Epidermal melanocyte (primary cell): ENCODE results near the gene CSGALNACT2.

Experiments
- DNase-seq: peaks from one replicate; pipeline ENCODE4 v3.0.0; 2011; ENCODE audit warnings: low spot score; ENCODE audit not compliant: insufficient read length

Gene CSGALNACT2

DNA sequence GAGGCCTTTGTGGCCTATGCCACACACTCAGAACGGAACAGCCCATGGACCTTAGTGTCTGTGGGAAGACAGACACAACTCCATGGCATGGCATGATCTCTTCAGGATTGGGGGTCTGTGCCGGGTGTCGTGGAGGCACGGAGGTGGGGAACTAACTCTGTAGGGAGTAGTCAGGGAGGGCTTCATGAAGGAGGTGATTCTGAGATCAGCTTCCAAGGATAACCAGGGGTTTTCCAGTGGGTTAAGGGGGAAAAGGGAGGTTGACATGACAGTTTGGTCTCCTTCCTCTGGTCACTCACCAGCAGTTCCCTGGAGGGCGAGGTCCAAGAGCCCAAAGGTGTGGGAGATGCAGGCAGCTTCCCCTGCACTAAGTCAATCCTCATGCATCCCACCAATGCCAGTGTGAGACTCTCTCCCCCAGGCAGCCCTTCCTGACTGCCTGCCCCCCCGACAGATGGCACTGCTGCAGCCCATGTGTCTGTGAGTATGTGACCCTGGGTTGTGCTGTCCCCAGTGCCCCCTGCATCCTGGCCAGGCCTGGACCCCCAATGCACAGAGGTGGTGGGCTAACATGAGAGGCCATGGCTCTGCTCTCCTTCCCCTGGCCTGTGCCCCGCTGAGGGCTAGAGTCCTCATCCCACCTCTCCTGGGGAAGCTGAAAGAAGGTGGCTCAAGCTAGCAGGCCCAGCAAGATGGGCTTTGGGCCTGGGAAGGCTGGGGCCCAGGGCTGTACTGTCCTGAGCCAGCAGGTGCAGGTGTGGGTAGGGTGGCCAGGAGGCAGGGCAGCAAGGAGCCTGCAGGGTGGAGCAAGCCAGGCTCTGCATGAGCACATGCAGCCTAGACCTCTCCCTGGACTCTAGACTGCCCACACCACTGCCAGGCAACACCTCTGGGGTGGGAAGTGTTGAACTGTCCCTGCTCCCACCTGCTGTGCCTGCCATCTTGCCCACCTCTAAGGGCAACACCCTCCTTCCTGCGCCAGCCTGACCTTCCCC is 88.9 kb downstream of the CSGALNACT2 start:
- no peak for DNase-seq

DNA sequence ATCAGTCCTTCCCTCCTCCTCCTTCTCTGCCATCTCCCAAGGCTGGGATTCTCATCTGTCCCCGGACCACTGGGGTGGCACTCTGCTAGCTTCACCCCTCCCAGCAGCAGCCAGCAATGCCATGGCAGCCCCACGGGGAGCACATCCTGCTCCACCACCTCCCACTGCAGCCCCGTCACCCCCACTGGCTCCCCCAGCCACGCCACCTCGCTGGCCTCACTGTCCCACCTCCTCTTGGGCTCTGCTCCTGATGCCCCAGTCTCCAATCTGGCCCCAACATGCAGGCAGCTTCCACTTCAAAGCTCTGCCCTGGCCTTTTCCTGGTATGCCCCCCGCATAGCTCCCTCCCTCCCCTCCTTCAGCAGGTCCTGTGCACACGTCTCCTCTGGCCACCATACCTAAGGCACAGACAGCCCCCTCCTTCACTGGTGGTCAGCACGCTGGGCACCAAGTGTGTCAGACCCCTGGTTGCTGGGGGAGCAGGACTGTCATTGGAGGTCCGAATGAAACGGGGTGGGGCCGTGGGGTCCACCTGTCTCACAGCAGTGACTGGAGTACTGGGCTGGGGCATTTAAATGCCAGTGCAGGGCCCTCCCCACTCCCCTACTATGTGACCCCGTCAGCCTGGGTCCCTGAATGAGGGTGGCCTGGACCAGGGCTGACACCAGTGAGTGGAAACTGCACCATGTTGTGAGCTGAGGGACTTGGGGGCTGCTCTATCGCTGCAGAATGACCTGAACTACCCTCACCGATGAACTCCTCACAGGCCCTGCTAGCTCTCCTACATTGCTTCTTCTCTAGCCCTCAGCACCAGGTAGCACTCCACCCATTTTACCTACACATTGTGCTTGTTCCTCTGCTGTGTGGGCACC is 89.9 kb downstream of the CSGALNACT2 start:
- DNase-seq: no peak

DNA sequence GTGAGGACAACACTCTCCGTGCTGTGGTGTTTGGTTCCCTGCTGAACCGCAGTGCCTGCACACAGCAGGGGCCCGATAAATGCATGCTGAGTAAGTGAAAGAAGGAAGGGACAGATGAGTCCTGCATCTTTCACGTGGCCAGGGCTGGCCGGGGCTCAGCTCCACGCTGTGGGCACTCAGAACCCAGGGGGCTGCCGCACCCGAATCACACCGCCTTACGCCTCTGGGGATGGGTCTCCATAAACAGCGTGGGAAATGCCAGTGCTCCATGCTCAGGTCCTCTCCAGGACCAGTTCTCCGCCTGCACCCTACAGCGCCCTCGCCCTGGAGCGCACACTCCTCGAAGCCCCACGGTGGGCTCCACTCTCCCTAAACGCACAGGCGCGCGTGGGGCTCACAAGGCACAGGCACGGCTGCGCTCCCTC is 90.5 kb downstream of the CSGALNACT2 start:
- DNase-seq: no peak

DNA sequence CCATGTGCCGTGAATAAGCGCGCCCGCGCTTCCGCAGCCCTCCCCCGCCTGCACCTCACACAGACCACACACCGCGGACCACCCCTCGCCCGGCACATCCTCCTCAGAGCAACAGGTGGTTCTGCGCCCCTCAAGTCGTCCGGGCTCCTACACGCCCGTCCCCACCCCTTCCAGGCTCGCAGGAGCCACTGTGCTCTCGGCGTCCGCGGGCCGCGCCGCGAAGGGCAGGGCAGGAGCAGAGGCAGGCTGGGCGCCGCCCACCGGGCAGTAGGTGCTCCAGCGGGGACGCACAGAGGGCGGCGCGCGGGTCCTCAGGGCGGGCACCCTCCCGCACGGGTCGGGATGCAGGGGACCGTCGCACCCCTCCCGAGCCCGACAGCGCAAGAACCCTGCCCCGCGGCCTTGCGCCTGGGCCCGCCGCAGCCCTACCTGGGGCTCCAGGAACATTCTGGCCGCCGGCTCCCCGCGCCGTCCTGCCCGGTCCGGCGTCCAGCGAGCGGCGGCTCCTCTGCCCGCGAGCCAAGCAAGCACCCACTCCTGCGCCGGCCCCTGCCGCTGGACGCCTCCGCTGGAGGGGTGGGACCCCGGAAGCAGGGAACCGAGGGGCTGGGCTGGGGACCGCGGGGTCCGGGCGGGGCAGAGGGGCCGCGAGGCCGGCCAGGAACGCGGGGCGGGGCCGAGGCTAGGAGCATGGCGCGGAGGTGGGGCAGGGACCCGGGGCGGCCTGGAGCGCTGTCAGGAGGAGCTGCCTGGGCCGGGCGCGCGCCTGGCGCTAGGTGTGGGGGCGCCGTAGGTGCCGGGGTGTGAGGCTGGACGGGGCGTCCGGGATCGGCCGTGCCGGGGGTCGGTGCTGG is 91.2 kb downstream of the CSGALNACT2 start:
- DNase-seq: no peak

DNA sequence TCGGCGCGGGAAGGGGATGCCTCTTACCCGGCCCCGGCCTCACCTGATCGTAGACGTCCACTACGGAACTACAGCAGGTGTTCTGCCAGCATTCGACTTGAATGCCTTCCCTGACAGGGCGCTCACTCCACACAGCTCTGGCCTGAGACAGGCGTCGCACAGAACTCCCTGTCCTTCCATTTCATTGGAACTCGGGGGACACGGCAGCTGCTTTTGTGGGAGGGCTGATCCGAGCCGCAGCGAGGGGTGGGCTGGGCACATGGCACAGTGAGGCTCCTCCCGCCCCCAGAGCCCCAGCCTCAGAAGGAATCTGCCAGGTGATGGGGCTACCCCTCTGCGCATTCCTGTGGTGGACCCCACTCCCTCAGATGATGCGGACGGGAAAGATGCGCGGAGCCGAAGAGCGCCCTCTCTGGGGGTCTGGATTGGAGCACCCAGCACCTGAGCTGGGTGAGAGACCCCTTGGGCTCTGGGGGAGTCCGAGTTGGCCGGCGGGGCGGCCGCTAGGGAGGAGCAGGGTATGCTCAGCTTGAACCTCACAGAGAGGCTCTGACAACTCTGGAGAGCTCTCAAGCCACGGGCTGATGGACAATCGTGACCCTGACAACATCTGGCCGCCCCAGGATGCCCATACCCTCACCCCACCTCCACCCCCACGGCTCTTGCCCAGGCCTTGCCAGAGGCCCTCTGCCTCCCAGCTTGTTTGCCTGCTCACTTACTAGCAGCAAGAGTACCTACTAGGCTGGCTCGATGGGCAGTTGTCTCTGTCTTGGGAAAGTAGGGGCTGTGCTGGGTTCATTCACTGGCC is 92.1 kb downstream of the CSGALNACT2 start:
- DNase-seq: no peak

DNA sequence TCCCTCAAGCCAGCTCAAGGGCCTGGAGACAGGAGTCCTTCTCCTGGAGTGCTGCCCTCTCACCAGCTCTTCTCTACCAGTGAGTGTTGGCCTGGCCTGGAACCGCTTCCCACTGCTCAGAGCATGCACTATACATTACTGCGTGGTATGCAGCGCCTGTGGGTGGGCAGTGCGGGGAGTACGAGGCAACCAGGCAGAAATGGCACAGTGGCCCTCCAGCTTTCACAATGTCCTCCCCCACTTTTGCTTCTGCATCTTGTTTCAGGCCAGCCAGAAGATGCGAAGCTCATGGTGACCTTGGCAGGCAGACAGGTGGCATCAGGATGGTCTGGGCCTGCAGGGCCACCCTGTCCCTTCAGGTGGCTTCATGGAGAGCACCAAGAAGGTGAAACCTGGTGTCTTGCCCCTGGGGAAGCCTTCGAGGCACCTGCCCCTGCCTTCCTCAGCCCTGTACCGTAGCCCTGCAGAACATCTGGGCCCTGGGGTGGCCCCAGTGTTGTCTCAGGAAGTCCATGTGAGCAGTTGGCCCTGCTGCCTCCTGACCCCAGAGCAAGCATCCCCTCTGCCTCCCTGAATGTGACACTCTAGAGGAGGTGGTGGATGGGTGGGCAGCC is 92.8 kb downstream of the CSGALNACT2 start:
- DNase-seq: no peak

DNA sequence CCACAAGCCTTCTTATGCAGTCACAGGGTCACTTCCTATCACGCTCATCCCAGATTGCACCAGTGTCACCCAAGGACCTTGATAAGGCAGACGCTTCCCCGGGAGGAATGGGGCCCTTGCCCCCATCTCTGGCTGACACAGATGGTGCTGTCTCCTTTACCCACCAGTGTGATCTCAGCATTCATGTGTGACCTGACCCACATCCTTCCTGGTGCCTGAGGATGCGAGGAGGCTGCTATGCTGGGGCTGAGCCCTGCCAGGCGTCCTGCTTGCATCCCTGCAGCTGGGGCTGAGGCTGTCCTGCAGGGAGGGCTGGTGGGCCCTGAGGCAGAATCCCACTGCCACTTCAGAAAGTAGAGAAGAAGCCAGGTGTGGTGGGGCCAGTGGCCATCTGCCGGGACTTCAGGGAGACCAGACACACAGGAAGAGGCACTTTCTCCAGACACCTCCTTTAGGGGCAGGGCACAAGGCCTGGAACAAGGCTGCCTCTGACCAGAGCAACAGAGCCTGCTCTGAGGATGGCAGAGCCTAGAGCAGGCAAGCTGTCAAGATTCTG is 93.4 kb downstream of the CSGALNACT2 start:
- DNase-seq: no peak

DNA sequence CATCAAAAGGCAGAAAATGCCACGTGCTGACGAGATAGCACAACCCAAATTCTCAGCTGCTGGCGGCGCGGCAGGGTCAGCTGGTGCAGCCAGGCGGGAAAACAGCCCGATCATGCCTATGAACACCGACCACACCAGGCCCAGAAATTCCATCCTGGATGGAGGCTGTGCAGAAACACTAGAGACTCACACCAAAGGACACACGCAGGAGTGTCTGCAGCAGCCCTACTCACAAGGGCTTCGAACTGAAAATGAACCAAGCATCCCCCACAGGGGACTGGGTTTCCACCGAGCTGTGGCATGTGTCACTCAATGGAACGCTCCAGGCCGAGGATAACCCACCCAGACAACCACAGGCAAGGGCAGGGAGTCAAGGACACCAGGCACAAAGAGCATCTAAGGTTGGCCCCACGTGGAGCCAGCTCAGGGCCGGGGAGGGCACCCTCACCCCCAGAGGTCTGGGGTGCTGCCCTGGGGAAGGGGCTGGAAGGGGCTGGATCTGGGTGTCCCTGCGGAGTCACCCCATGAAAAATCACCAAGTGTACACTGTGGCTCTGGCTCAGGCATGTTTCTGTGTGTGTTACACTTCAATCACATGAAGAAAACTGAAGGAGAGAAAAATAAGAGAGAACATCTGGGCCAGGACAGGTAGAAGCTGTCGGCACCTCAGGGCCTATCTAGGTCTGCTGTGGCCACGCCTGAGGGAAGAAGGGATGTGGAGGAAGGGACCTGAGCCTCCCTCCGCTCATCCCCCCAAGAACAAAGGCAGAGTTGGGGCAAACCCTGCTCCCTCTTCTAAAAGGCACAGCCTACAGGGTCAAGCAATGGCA is 95.6 kb downstream of the CSGALNACT2 start:
- no peak for DNase-seq

DNA sequence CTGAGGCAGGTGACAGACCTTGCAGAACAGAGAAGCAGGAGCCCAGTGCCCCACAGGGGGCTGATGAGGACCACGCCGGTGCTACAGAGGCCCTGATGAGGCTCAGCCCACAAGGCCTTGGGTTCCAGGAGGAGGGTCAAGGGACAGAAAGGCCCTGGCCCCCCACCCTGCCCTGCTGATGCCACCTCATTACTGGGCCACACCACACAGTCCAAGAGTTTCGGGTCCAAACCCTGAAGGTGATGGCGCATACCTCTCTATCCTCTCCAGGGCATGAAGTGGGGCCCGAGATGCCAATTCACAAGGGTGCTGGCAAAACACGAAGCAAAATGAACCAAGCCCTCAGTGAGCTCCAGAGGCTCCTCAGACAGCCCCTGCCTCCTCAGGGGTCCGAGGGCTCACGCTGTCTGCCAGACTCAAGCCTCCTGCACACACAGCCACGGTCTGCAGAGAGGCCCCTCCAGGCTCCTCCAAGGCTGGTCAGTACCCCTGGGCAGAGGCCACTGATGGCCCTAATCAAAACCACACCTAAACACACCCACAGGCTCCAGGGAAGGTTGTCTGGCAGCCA is 96.3 kb downstream of the CSGALNACT2 start:
- DNase-seq: no peak
